Transverse colon (tissue), 4 donors: ENCODE results near the gene CYTH2. TPM values are rescaled to one million over a fixed set of nuclear protein-coding genes. Genes with fewer than 3 reads are reported as not detected.
A peak's percentile ranks its signal among the peaks of the same experiment; 100 is the strongest.

Experiments
- DNase-seq: peaks from one replicate; pipeline ENCODE4 v3.0.0-alpha.2; 2019
- H3K27ac ChIP-seq, 4 donors: fragments of 200-600 bp; sonication (generic); 2 replicates each; pipeline ENCODE4 v1.5.1; 2016 to 2018; ENCODE audit warnings: inconsistent platforms in 4 of 4
- H3K27me3 ChIP-seq: fragments of 200-600 bp; sonication (generic); 2 replicates; pipeline ENCODE4 v1.5.1; 2017; ENCODE audit warnings: inconsistent platforms
- H3K36me3 ChIP-seq, 4 donors: fragments of 200-600 bp; sonication (generic); 2 replicates each; pipeline ENCODE4 v1.5.1; 2017 to 2019; ENCODE audit warnings: inconsistent platforms in 4 of 4
- H3K4me1 ChIP-seq, 4 donors: fragments of 200-600 bp; sonication (generic); 2 replicates each; pipeline ENCODE4 v1.5.1; 2017 to 2020; ENCODE audit warnings: inconsistent platforms in 4 of 4
- H3K4me3 ChIP-seq, 4 donors: fragments of 200-600 bp; sonication (generic); 1 replicate in 1 of 4; 2 replicates in 3 of 4; pipeline versions ENCODE4 v1.5.1 to v1.6.1; 2017 to 2019; ENCODE audit warnings: inconsistent platforms in 4 of 4
- H3K9me3 ChIP-seq, 2 donors: fragments of 200-600 bp; sonication (generic); 2 replicates each; pipeline ENCODE4 v1.5.1; 2017 to 2019; ENCODE audit warnings: inconsistent platforms in 2 of 2
- EP300 ChIP-seq: sonication (generic); formaldehyde crosslinking; IDR thresholded peaks from one replicate; pipeline ENCODE4 v1.6.1; 2017; ENCODE audit warnings: antibody characterized with exemption, low read depth
- POLR2A ChIP-seq: fragments of 450-650 bp; IDR thresholded peaks from one replicate; pipeline ENCODE4 v1.6.1; 2016; ENCODE audit warnings: antibody characterized with exemption, mild to moderate bottlenecking, moderate library complexity
- POLR2AphosphoS5 ChIP-seq, 3 donors: sonication (generic); formaldehyde crosslinking; IDR thresholded peaks; one replicate each; pipeline ENCODE4 v1.6.1; 2016; ENCODE audit warnings: antibody characterized with exemption in 3 of 3
- WGBS, 2 donors: methylation state at CpG; one replicate each; pipeline ENCODE4 v1.1.5; 2018; ENCODE audit warnings: low coverage in 1 of 2; 5-methylcytosine and 5-hydroxymethylcytosine counted together
- in situ Hi-C, 4 donors: fragments of 200-750 bp; cut with MboI; loops; one replicate each; pipeline versions ENCODE4 v1.15.0 to v1.15.1; 2017; ENCODE audit warnings: low sequenced_read_pairs in 3 of 4, low pct_ligation_motif_present in 1 of 4, low pct_unique_long_range_greater_than_20kb in 1 of 4
- intact Hi-C: fragments of 100-400 bp; cut with DNase I; formaldehyde crosslinking; loops from one replicate; pipeline ENCODE4 v1.15.1; 2023; ENCODE audit warnings: low total_unique reads
- total RNA-seq, 4 donors: library from RNA; depleted of rRNA; stranded (reverse); fragments of >200 nt; gene quantifications; one replicate each; pipeline ENCODE4 v1.1.0, GENCODE V29; 2016
- TF ChIP-seq, protein P1 (sequence below), 5 experiments: fragments of 200-600 bp in 3 of 5; fragments of 450-650 bp in 2 of 5; sonication (generic) in 3 of 5; IDR thresholded peaks; 1 replicate in 2 of 5; 2 replicates in 3 of 5; pipeline ENCODE4 v1.5.1; 2016 to 2017; ENCODE audit warnings: antibody characterized with exemption in 5 of 5, inconsistent platforms in 3 of 5, mild to moderate bottlenecking in 2 of 5, moderate library complexity in 1 of 5

The CYTH2 gene
- total RNA-seq, 4 donors from 2014 or later: 61.1 to 410 (median 171) TPM

DNA sequence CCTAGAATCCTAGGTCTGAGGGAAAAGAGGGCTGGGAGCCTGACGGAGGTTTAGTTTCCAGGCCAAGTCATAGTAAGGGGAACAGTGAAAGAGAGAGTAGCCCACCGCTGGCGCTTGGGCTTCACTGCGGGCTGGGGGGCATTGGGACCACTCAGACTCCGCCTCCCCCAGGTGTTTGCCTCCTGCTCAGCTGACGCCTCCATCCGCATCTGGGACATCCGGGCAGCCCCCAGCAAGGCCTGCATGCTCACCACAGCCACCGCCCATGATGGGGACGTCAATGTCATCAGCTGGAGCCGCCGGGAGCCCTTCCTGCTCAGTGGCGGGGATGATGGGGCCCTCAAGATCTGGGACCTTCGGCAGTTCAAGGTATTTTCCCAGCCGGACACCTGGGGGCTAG, 18.3 kb upstream of the CYTH2 start:
- DNase-seq: no peak
- in situ Hi-C loops (no loop called here), intact Hi-C loops (no loop called here)
- H3K36me3 ChIP-seq: peaks cover 0 to 33% (median 16%) of the 10 kb centered on the region in 4 donors
- peaks cover 3 to 13% (median 6%) of the 10 kb centered on the region in 4 donors for H3K4me1 ChIP-seq
- WGBS, 2 donors: 97% methylated on average over 13 of the region's 15 CpGs; no CpG with 5 or more reads in 1 of the 2 donors
- no peak overlapping the region for H3K27ac ChIP-seq
- no peaks in the 10 kb centered on the region for H3K9me3 ChIP-seq
- no peak overlapping the region for H3K4me3 ChIP-seq
- TF ChIP-seq POLR2AphosphoS5 (IDR thresholded peaks at IDR 0.05): no peak
- no peak for TF ChIP-seq POLR2A
- H3K27me3 ChIP-seq: no peaks in the 10 kb centered on the region

DNA sequence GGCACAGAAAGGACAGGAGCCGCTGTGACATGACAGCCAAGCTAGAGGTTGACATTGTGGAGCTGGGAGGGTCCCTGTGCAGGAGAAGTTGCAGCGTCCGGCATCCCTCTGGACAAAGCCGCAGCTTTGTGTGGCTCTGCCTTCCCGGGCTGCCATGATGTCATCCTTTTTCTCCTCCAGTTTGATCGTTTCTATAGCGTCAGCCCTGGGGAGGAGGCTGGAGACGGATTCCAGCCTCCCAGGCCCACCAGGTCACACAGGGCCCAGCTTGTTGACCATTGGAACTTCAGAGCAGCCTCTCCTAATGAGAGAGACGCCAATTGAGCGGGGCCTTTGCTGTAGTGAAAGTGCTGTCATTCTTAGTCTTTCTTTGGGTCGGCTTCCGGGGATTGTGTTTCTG, 17.5 kb upstream of the CYTH2 start:
- DNase-seq: no peak
- H3K27me3 ChIP-seq: no peaks in the 10 kb centered on the region
- no peak overlapping the region for H3K27ac ChIP-seq
- peaks cover 0 to 33% (median 16%) of the 10 kb centered on the region in 4 donors for H3K36me3 ChIP-seq
- H3K9me3 ChIP-seq: no peaks in the 10 kb centered on the region
- H3K4me1 ChIP-seq: peaks cover under 1 to 8% (median 1%) of the 10 kb centered on the region in 4 donors
- TF ChIP-seq, protein P1, sequence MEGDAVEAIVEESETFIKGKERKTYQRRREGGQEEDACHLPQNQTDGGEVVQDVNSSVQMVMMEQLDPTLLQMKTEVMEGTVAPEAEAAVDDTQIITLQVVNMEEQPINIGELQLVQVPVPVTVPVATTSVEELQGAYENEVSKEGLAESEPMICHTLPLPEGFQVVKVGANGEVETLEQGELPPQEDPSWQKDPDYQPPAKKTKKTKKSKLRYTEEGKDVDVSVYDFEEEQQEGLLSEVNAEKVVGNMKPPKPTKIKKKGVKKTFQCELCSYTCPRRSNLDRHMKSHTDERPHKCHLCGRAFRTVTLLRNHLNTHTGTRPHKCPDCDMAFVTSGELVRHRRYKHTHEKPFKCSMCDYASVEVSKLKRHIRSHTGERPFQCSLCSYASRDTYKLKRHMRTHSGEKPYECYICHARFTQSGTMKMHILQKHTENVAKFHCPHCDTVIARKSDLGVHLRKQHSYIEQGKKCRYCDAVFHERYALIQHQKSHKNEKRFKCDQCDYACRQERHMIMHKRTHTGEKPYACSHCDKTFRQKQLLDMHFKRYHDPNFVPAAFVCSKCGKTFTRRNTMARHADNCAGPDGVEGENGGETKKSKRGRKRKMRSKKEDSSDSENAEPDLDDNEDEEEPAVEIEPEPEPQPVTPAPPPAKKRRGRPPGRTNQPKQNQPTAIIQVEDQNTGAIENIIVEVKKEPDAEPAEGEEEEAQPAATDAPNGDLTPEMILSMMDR (IDR thresholded peaks at IDR 0.05): no peak
- TF ChIP-seq EP300: no peak
- TF ChIP-seq POLR2A: no peak
- no peak for TF ChIP-seq POLR2AphosphoS5 (IDR thresholded peaks at IDR 0.05)
- in situ Hi-C loops (no loop called here), intact Hi-C loops (no loop called here)
- 92 to 100% methylated on average over 2 to 12 of the region's 12 CpGs for WGBS, 2 donors
- H3K4me3 ChIP-seq: no peak overlapping the region

DNA sequence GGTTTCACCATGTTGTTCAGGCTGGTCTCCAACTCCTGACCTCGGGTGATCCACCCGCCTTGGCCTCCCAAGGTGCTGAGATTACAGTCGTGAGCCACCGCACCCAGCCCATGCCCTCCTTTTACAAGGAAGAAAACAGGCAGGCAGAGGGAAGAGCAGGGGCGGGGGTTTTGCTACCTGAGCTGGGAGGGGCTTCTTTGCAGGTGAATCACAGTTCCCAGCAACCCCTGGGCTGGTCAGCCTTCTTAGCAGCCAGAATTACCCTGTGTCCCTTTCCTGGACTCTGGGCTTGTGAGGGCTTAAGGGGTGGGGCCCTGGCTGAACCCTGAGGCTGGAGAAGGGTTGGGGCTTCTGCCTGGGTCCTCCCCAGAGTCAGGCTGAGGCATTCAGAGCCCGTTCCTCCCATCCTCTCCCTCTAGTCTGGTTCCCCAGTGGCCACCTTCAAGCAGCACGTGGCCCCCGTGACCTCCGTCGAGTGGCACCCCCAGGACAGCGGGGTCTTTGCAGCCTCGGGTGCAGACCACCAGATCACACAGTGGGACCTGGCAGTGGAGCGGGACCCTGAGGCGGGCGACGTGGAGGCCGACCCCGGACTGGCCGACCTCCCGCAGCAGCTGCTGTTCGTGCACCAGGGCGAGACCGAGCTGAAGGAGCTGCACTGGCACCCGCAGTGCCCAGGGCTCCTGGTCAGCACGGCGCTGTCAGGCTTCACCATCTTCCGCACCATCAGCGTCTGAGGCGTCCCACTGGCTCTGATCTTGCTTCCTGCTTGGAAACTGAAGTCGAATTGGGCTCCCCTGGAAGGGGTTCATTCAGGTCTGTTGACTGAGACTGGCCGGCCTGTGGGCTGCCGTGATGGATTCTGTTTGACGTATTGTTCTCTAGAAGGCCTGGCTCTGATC, 16.6 kb upstream of the CYTH2 start:
- Histone ChIP-seq H3K4me1 (peaks cover 0 to under 1% (median 0%) of the 10 kb centered on the region in 4 donors), H3K27ac (no peak overlapping the region), H3K36me3 (peaks cover 0 to 33% (median 16%) of the 10 kb centered on the region in 4 donors), H3K9me3 (no peaks in the 10 kb centered on the region), H3K4me3 (no peak overlapping the region), H3K27me3 (no peaks in the 10 kb centered on the region)
- TF ChIP-seq EP300 (no peak), POLR2A (no peak), POLR2AphosphoS5 (IDR thresholded peaks at IDR 0.05) (no peak)
- TF ChIP-seq, protein P1 (IDR thresholded peaks at IDR 0.05): no peak
- peak; percentile 46 for DNase-seq
- WGBS, 2 donors: 84 to 90% methylated on average over 4 to 25 of the region's 33 CpGs
- in situ Hi-C loops (no loop called here), intact Hi-C loops (no loop called here)

DNA sequence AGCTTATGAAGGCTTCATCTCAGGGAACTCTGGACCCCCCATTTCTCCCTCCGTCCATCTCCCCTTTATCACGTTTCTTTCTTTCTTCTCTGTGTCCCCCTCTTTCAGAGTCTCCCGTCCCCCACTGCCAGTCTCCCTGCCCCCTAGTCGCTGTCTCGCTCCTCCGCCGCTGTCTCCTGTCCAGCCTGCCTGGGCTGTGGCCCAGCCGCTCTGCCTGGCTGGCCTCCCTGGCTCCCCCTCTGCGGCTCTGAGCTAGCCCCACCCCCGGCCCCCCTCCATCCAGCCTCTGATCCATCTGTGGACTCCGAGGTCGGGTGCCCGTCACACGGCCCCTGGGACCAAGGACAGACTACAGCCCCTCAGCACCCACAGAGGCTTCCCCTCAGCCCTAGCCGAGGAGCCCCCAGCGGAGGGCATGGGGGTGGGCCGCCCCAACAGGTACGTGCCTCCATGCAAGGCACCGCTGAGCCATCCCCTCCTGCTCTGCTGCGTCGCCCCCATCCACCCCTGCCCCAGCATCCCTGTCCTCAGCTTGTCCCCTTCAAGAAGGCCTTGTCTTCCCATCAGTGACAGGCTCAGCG, 14.9 kb upstream of the CYTH2 start:
- H3K4me1 ChIP-seq: no peaks in the 10 kb centered on the region
- intact Hi-C loops: no loop called here
- H3K36me3 ChIP-seq: peaks cover 0 to 33% (median 16%) of the 10 kb centered on the region in 4 donors
- H3K27me3 ChIP-seq: no peaks in the 10 kb centered on the region
- no peak overlapping the region for H3K27ac ChIP-seq
- TF ChIP-seq POLR2A (no peak), EP300 (no peak)
- TF ChIP-seq, protein P1 (IDR thresholded peaks at IDR 0.05): no peak
- no peaks in the 10 kb centered on the region for H3K9me3 ChIP-seq
- in situ Hi-C loops: no loop called here
- 93 to 98% methylated on average over 7 to 17 of the region's 22 CpGs for WGBS, 2 donors
- no peak for DNase-seq
- no peak overlapping the region for H3K4me3 ChIP-seq
